Thoracic aorta (tissue), 2 donors: ENCODE measurements around the gene KNOP1. TPM values are rescaled to one million over a fixed set of nuclear protein-coding genes. Genes with fewer than 3 reads are reported as not detected.
"Not testable (repeated sequence)": the region's sequence is repeated elsewhere in the genome, so short reads cannot be mapped to it uniquely, and the experiment has no call there.

Experiments
- ATAC-seq: fragments of 150-250 bp; one replicate; pipeline ENCODE4 v1.8.0; 2017; ENCODE audit warnings: low read depth; ENCODE audit not compliant: insufficient number of reproducible peaks, low FRiP score
- DNase-seq: peaks from one replicate; pipeline ENCODE4 v3.0.0-alpha.2; 2020; ENCODE audit warnings: low spot score
- H3K27ac ChIP-seq, 2 donors: fragments of 200-600 bp; sonication (generic); 1 replicate in 1 of 2; 2 replicates in 1 of 2; pipeline ENCODE4 v1.5.1; 2016; ENCODE audit warnings: mild to moderate bottlenecking in 2 of 2, moderate library complexity in 2 of 2
- H3K27me3 ChIP-seq: fragments of 200-600 bp; sonication (generic); replicated peaks from 2 replicates; pipeline ENCODE4 v1.6.0; 2016; ENCODE audit warnings: mild to moderate bottlenecking; ENCODE audit not compliant: insufficient read depth
- H3K36me3 ChIP-seq: fragments of 200-600 bp; sonication (generic); one replicate; pipeline ENCODE4 v1.5.1; 2016
- H3K4me1 ChIP-seq, 2 donors: fragments of 200-600 bp; sonication (generic); 1 replicate in 1 of 2; 2 replicates in 1 of 2; pipeline versions ENCODE4 v1.5.1 to v1.6.0; 2016; ENCODE audit warnings: low read depth in 2 of 2, mild to moderate bottlenecking in 1 of 2; ENCODE audit not compliant: control insufficient read depth in 1 of 2
- H3K4me3 ChIP-seq: fragments of 200-600 bp; sonication (generic); 2 replicates; pipeline ENCODE4 v1.5.1; 2016; ENCODE audit warnings: mild to moderate bottlenecking
- H3K9me3 ChIP-seq: fragments of 200-600 bp; sonication (generic); 2 replicates; pipeline ENCODE4 v1.5.1; 2016
- CTCF ChIP-seq: fragments of 200-600 bp; sonication (generic); IDR thresholded peaks from one replicate; pipeline ENCODE4 v1.5.1; 2019; ENCODE audit warnings: antibody characterized with exemption
- total RNA-seq, 2 donors: library from RNA; depleted of rRNA; stranded (reverse); fragments of >200 nt; gene quantifications; one replicate each; pipeline versions ENCODE4 v1.1.0 to v1.2.3, GENCODE V29; 2016

Gene KNOP1
- total RNA-seq, 2 donors from 2014 or later, result 6.5 to 10.6 TPM

GRCh38 chr16:19672378-19672777 lies 45.6 kb downstream of the KNOP1 start:
- Histone ChIP-seq H3K27ac (no peak overlapping the region), H3K36me3 (peaks cover 10% of the 10 kb centered on the region), H3K9me3 (no peaks in the 10 kb centered on the region), H3K4me3 (no peak overlapping the region), H3K4me1 (no peaks in the 10 kb centered on the region), H3K27me3 (no peaks in the 10 kb centered on the region)
- TF ChIP-seq CTCF, result no peak
- no peak for ATAC-seq
- no peak for DNase-seq

- no peak for ATAC-seq
- H3K36me3 ChIP-seq, result peaks cover 15% of the 10 kb centered on the region
- peaks cover 0 to 7% of the 10 kb centered on the region in 2 donors for H3K4me1 ChIP-seq
- no peak for DNase-seq
- H3K27ac ChIP-seq, result no peak overlapping the region
- H3K27me3 ChIP-seq, result no peaks in the 10 kb centered on the region
- H3K4me3 ChIP-seq, result no peak overlapping the region
- TF ChIP-seq CTCF, result no peak
- H3K9me3 ChIP-seq, result no peaks in the 10 kb centered on the region
Observed at GRCh38 chr16:19666477-19666876, 51.5 kb downstream of the KNOP1 start.

- ATAC-seq, H3K9me3 ChIP-seq, H3K27ac ChIP-seq, H3K4me3 ChIP-seq, H3K27me3 ChIP-seq, DNase-seq, H3K4me1 ChIP-seq: not testable (repeated sequence)
- peaks cover 12% of the 10 kb centered on the region for H3K36me3 ChIP-seq
Observed at GRCh38 chr16:19665313-19665712, 52.7 kb downstream of the KNOP1 start.

GRCh38 chr16:19664166-19664565 lies 53.9 kb downstream of the KNOP1 start:
- H3K4me3 ChIP-seq, result no peak overlapping the region
- DNase-seq, result no peak
- no peaks in the 10 kb centered on the region for H3K27me3 ChIP-seq
- no peak for TF ChIP-seq CTCF
- H3K4me1 ChIP-seq, result peaks cover 0 to 7% of the 10 kb centered on the region in 2 donors
- no peak for ATAC-seq
- no peaks in the 10 kb centered on the region for H3K9me3 ChIP-seq
- H3K36me3 ChIP-seq, result peaks cover 10% of the 10 kb centered on the region
- H3K27ac ChIP-seq, result no peak overlapping the region

GRCh38 chr16:19662351-19662750 lies 55.7 kb downstream of the KNOP1 start:
- DNase-seq (no peak), ATAC-seq (no peak)
- H3K4me3 ChIP-seq, result no peak overlapping the region
- no peaks in the 10 kb centered on the region for H3K9me3 ChIP-seq
- no peak overlapping the region for H3K27ac ChIP-seq
- H3K36me3 ChIP-seq, result peaks cover 18% of the 10 kb centered on the region
- TF ChIP-seq CTCF, result no peak
- no peaks in the 10 kb centered on the region for H3K27me3 ChIP-seq
- peaks cover 0 to 7% of the 10 kb centered on the region in 2 donors for H3K4me1 ChIP-seq

GRCh38 chr16:19660432-19660831 lies 57.6 kb downstream of the KNOP1 start:
- no peak for TF ChIP-seq CTCF
- no peak for DNase-seq
- Histone ChIP-seq H3K9me3 (no peaks in the 10 kb centered on the region), H3K36me3 (peaks cover 19% of the 10 kb centered on the region), H3K4me1 (no peaks in the 10 kb centered on the region), H3K4me3 (no peak overlapping the region), H3K27me3 (no peaks in the 10 kb centered on the region), H3K27ac (no peak overlapping the region)
- no peak for ATAC-seq
